NCI-H2227 (cell line): Measurements from ENCODE around the gene DNAAF2.
"Not testable (repeated sequence)": the region's sequence is repeated elsewhere in the genome, so short reads cannot be mapped to it uniquely, and the experiment has no call there.

Experiments used
- DNase-seq: peaks from one replicate; lab custom pipeline; 2025; ENCODE audit not compliant: unreplicated experiment; lab: John Stamatoyannopoulos, UW

The DNAAF2 gene

GRCh38 chr14:49584981-49585640, 49.9 kb downstream of the DNAAF2 start:
- not testable (repeated sequence) for DNase-seq

GRCh38 chr14:49584058-49584457, 51.0 kb downstream of the DNAAF2 start:
- DNase-seq, result no peak

- DNase-seq, result no peak
These were observed 51.4 kb downstream of the DNAAF2 start for GRCh38 chr14:49583629-49584028.

GRCh38 chr14:49582113-49582977, 52.7 kb downstream of the DNAAF2 start:
- no peak for DNase-seq

- DNase-seq, result no peak
These were observed 53.6 kb downstream of the DNAAF2 start for GRCh38 chr14:49581209-49582112.

- DNase-seq, result no peak
These were observed 55.2 kb downstream of the DNAAF2 start for GRCh38 chr14:49579841-49580240.

- DNase-seq, result no peak
These were observed 56.9 kb downstream of the DNAAF2 start for GRCh38 chr14:49578141-49578540.
